IMR-90 (cell line): ENCODE results near the gene SLC13A1. TPM values are rescaled to one million over a fixed set of nuclear protein-coding genes. Genes with fewer than 3 reads are reported as not detected.

ENCODE experiments used
- ATAC-seq: fragments of 200-7000 bp; cut with Tn5 transposase; 2 replicates; pipeline ENCODE4 v1.9.1; 2020; ENCODE audit warnings: low read depth, mild to moderate bottlenecking, moderate library complexity
- BruUV-seq: library from RNA; stranded (reverse); fragments of 400-500 nt; replicated peaks from 2 replicates; lab custom pipeline; 2021; lab: Mats Ljungman, UMichigan
- CTCF ChIA-PET: fragments of 300-600 bp; formaldehyde crosslinking; extraction: SDS; loops from one replicate; lab custom pipeline; 2021; ENCODE audit warnings: antibody characterized with exemption; lab: Yijun Ruan, JAX
- POLR2A ChIA-PET: fragments of 300-600 bp; sonication (Branson Sonifier 250); formaldehyde crosslinking; loops from one replicate; lab custom pipeline; 2022; ENCODE audit warnings: antibody characterized with exemption; ENCODE audit not compliant: unreplicated experiment; lab: Charles Lee
- DNase-seq: peaks from one replicate; pipeline ENCODE4 v3.0.0; 2013
- H2AFZ ChIP-seq: replicated peaks from 2 replicates; pipeline ENCODE3; 2013; ENCODE audit warnings: low read length, mild to moderate bottlenecking; ENCODE audit not compliant: poor library complexity
- H2AK5ac ChIP-seq: 2 replicates; pipeline ENCODE4 v1.6.1; 2013; ENCODE audit warnings: low read depth, low read length, inconsistent platforms
- H2AK9ac ChIP-seq: replicated peaks from 2 replicates; pipeline ENCODE3; 2013; ENCODE audit warnings: mild to moderate bottlenecking, low read depth, low read length, moderate library complexity; ENCODE audit not compliant: poor library complexity
- H2BK120ac ChIP-seq: 2 replicates; pipeline ENCODE4 v1.6.1; 2013; ENCODE audit warnings: low read depth, low read length, inconsistent platforms
- H2BK15ac ChIP-seq: 3 replicates; pipeline ENCODE4 v1.6.1; 2013; ENCODE audit warnings: low read depth, low read length, inconsistent platforms
- H2BK20ac ChIP-seq: 2 replicates; pipeline ENCODE4 v1.6.1; 2013; ENCODE audit warnings: low read depth, mild to moderate bottlenecking, inconsistent platforms, low read length, moderate library complexity
- H2BK5ac ChIP-seq: 2 replicates; pipeline ENCODE4 v1.6.1; 2013; ENCODE audit warnings: mild to moderate bottlenecking, low read depth, low read length, inconsistent platforms; ENCODE audit not compliant: poor library complexity, severe bottlenecking
- H3K14ac ChIP-seq: replicated peaks from 2 replicates; pipeline ENCODE4 v1.6.1; 2013; ENCODE audit warnings: low read depth, low read length, inconsistent platforms
- H3K18ac ChIP-seq: 2 replicates; pipeline ENCODE4 v1.6.1; 2013; ENCODE audit warnings: low read depth, low read length, control low read depth
- H3K23ac ChIP-seq: 2 replicates; pipeline ENCODE4 v1.6.1; 2013; ENCODE audit warnings: low read depth, low read length, inconsistent platforms
- H3K27ac ChIP-seq: 2 replicates; pipeline ENCODE4 v1.5.1; 2013; ENCODE audit warnings: mild to moderate bottlenecking, control low read depth, low read length; ENCODE audit not compliant: insufficient read depth
- H3K27me3 ChIP-seq: 2 replicates; pipeline ENCODE4 v1.6.1; 2013; ENCODE audit warnings: low read length; ENCODE audit not compliant: control insufficient read depth, insufficient read depth
- H3K36me3 ChIP-seq: 2 replicates; pipeline ENCODE4 v1.6.1; 2013; ENCODE audit warnings: low read length, mixed read lengths; ENCODE audit not compliant: control insufficient read depth, insufficient read depth
- H3K4ac ChIP-seq: 2 replicates; pipeline ENCODE4 v1.6.1; 2013; ENCODE audit warnings: low read depth, low read length, inconsistent platforms
- H3K4me1 ChIP-seq: 2 replicates; pipeline ENCODE4 v1.6.1; 2013; ENCODE audit warnings: low read length, mixed read lengths; ENCODE audit not compliant: control insufficient read depth, insufficient read depth
- H3K4me2 ChIP-seq: 2 replicates; pipeline ENCODE4 v1.6.1; 2013; ENCODE audit warnings: low read depth, mild to moderate bottlenecking, control low read depth, low read length, moderate library complexity
- H3K4me3 ChIP-seq: 2 replicates; pipeline ENCODE4 v1.5.1; 2013; ENCODE audit warnings: low read depth, mild to moderate bottlenecking, control low read depth, low read length, moderate library complexity; ENCODE audit not compliant: insufficient read depth
- H3K56ac ChIP-seq: 2 replicates; pipeline ENCODE4 v1.6.1; 2013; ENCODE audit warnings: low read length, inconsistent platforms; ENCODE audit not compliant: insufficient read depth; ENCODE audit errors: extremely low read depth
- H3K79me1 ChIP-seq, 2 experiments: 2 replicates each; pipeline ENCODE4 v1.6.1; 2013; ENCODE audit warnings: low read length in 2 of 2, inconsistent platforms in 1 of 2, low read depth in 1 of 2
- H3K9ac ChIP-seq: 2 replicates; pipeline ENCODE4 v1.6.1; 2013; ENCODE audit warnings: low read depth, low read length, control low read depth
- H3K9me1 ChIP-seq: 2 replicates; pipeline ENCODE4 v1.6.1; 2013; ENCODE audit warnings: low read length, inconsistent platforms; ENCODE audit not compliant: insufficient read depth
- H3K9me3 ChIP-seq: 2 replicates; pipeline ENCODE4 v1.6.1; 2013; ENCODE audit warnings: low read length; ENCODE audit not compliant: control insufficient read depth, insufficient read depth
- H4K20me1 ChIP-seq: 2 replicates; pipeline ENCODE4 v1.6.1; 2013; ENCODE audit warnings: low read length, inconsistent platforms; ENCODE audit not compliant: insufficient read depth
- H4K5ac ChIP-seq: 2 replicates; pipeline ENCODE4 v1.6.1; 2013; ENCODE audit warnings: mild to moderate bottlenecking, low read depth, low read length, control low read depth
- H4K8ac ChIP-seq, 2 experiments: 2 replicates each; pipeline ENCODE4 v1.6.1; 2013; ENCODE audit warnings: low read depth in 2 of 2, low read length in 2 of 2, control low read depth in 1 of 2, inconsistent platforms in 1 of 2
- H4K91ac ChIP-seq: 2 replicates; pipeline ENCODE4 v1.6.1; 2013; ENCODE audit warnings: low read depth, low read length, inconsistent platforms; ENCODE audit not compliant: insufficient read depth
- MAFK ChIP-seq: IDR thresholded peaks from 2 replicates; pipeline ENCODE4 v1.6.1; 2012; ENCODE audit warnings: low read depth, low read length, improper control_type of control experiment
- NFE2L2 ChIP-seq: fragments of 150-350 bp; IDR thresholded peaks from 2 replicates; pipeline ENCODE4 v1.6.1; 2016; ENCODE audit warnings: low read depth, mild to moderate bottlenecking, low read length
- POLR2A ChIP-seq: IDR thresholded peaks from 2 replicates; pipeline ENCODE4 v1.6.1; 2012; ENCODE audit warnings: mild to moderate bottlenecking, low read depth, low read length
- WGBS, 2 experiments: methylation state at CpG; one replicate each; pipeline versions ENCODE4 v1.1.5 to v1.1.7; 2013; ENCODE audit warnings: missing lambda C conversion rate in 2 of 2; ENCODE audit not compliant: insufficient read length in 1 of 2; ENCODE audit errors: extremely low coverage in 2 of 2; 5-methylcytosine and 5-hydroxymethylcytosine counted together
- dilution Hi-C: fragments of 300-500 bp; cut with HindIII; formaldehyde crosslinking; loops from one replicate; pipeline ENCODE4 v1.14.3; 2018; ENCODE audit warnings: low sequenced_read_pairs; ENCODE audit not compliant: unreplicated experiment
- in situ Hi-C: fragments of 300-500 bp; cut with MboI; formaldehyde crosslinking; loops from 3 replicates; pipeline ENCODE4 v1.14.3; 2019; ENCODE audit warnings: low sequenced_read_pairs, inconsistent platforms, mixed read lengths
- intact Hi-C: fragments of 100-400 bp; cut with micrococcal nuclease; formaldehyde crosslinking; loops from 2 replicates; pipeline ENCODE4 v1.10.0; 2022
- polyA plus RNA-seq, 3 experiments: library from polyadenylated mRNA; depleted of rRNA; stranded (reverse); fragments of >200 nt; gene quantifications; 2 replicates each; pipeline ENCODE4 v1.2.3, GENCODE V29; 2012; ENCODE audit warnings: low replicate concordance in 1 of 3
- total RNA-seq: library from RNA; depleted of rRNA; stranded (reverse); fragments of >200 nt; gene quantifications from 2 replicates; pipeline ENCODE4 v1.2.3, GENCODE V29; 2012
- TF ChIP-seq, protein P1 (sequence below): fragments of 150-350 bp; IDR thresholded peaks from 2 replicates; pipeline ENCODE4 v1.6.1; 2016; ENCODE audit warnings: low read depth, mild to moderate bottlenecking, low read length, moderate library complexity, borderline replicate concordance

The SLC13A1 gene
- total and polyA plus RNA-seq, 2 of the 4 experiments (the other 2 are of a cell fraction), result not detected

DNA sequence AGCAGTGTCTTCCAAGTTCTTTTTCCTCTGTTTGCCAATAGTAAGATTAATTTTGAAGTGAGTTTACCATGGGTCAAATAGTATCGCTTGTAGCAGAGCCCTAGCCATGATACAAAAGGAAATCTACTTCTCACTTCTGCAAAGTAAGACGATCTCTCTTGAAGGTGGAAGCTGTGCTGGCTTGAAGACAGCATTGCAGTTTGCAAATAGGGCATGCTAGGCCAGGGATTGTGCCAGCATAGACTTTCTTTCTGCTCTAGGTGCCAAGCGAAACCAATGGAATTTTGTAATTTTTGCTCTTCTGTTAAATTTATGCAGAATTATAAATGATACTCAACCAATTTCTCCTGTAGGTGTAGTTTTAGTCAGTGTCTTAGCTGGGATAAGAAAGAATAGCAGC is 74.5 kb downstream of the SLC13A1 start:
- TF ChIP-seq POLR2A (no peak), MAFK (no peak), NFE2L2 (no peak)
- TF ChIP-seq, protein P1, sequence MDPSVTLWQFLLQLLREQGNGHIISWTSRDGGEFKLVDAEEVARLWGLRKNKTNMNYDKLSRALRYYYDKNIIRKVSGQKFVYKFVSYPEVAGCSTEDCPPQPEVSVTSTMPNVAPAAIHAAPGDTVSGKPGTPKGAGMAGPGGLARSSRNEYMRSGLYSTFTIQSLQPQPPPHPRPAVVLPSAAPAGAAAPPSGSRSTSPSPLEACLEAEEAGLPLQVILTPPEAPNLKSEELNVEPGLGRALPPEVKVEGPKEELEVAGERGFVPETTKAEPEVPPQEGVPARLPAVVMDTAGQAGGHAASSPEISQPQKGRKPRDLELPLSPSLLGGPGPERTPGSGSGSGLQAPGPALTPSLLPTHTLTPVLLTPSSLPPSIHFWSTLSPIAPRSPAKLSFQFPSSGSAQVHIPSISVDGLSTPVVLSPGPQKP, result no peak
- H2AFZ ChIP-seq, result no peak overlapping the region
- no peak overlapping the region for H3K18ac ChIP-seq
- intact Hi-C loops, result no loop called here
- H3K79me1 ChIP-seq, result no peaks in the 10 kb centered on the region
- no peak overlapping the region for H3K4me3 ChIP-seq
- no peaks in the 10 kb centered on the region for H3K4me1 ChIP-seq
- H3K23ac ChIP-seq, result no peak overlapping the region
- no peak overlapping the region for H3K27ac ChIP-seq
- H3K9me1 ChIP-seq, result no peaks in the 10 kb centered on the region
- H2BK15ac ChIP-seq, result no peak overlapping the region
- DNase-seq, result no peak
- CTCF ChIA-PET, result no interaction called here
- no peak for ATAC-seq
- no peaks in the 10 kb centered on the region for H3K36me3 ChIP-seq
- H4K91ac ChIP-seq, result no peak overlapping the region
- H3K27me3 ChIP-seq, result no peaks in the 10 kb centered on the region
- no peak overlapping the region for H3K9ac ChIP-seq
- H2AK5ac ChIP-seq, result no peak overlapping the region
- no peak overlapping the region for H4K5ac ChIP-seq
- H3K56ac ChIP-seq, result no peak overlapping the region
- no peak overlapping the region for H2BK120ac ChIP-seq
- no TSS peak for BruUV-seq
- no peak overlapping the region for H3K4me2 ChIP-seq
- H2BK20ac ChIP-seq, result no peak overlapping the region
- no peaks in the 10 kb centered on the region for H4K20me1 ChIP-seq
- no peak overlapping the region for H3K4ac ChIP-seq
- no peak overlapping the region for H2BK5ac ChIP-seq
- 0 out of 2 replicates have a peak, but pooled peaks cover 2% of the 10 kb centered on the region for H3K9me3 ChIP-seq
- POLR2A ChIA-PET, result no interaction called here
- no peak overlapping the region for H2AK9ac ChIP-seq
- WGBS, 2 experiments, result no CpG with 5 or more reads among the region's 3 CpGs
- dilution Hi-C loops, result no loop called here
- no peak overlapping the region for H3K14ac ChIP-seq
- H4K8ac ChIP-seq, result no peak overlapping the region
- in situ Hi-C loops, result no loop called here
